ENCODE results near the gene TMEM213.
"Not testable (repeated sequence)": the region's sequence is repeated elsewhere in the genome, so short reads cannot be mapped to it uniquely, and the experiment has no call there.

The TMEM213 gene

GRCh38 chr7:138797046-138797445 lies 748 bp upstream of the TMEM213 start:
- not testable (repeated sequence) for DNase-seq (ENCODE audit: low spot score)

- no peak for DNase-seq (ENCODE audit: low spot score)
Measured at GRCh38 chr7:138798836-138799235, 1.0 kb downstream of the TMEM213 start.

DNA sequence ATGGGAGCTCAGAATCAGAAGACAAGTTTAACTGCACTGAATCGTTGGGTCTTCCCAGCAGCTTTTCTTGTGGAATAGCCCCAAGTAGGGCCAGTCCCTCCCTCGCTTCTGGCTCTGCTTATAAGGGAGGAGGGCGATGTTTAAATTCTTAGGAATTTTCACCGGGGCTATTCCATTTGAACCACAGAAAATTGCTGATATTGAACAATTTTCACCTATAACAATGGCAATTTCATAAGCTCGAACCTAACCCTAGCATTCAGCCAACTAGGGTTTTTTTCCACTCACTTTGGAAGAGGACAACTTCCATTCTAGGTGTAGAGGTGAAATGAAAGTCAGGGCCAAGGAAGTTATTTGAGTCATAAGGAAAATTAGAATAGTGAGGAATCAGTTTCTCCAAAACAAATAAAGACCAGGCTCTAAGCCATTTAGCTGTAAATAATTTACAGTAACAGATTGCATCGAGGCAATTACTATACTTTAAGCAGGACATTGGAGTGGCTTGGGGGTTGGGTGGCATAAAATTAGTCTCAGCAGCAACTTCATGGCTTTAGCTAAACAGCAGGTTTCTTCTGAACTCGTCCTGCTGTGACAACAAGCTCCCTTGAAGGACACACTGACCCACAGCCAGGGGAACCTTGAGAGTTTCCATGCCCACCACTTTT lies 1.7 kb downstream of the TMEM213 start:
- no peak for DNase-seq (ENCODE audit: low spot score)

- DNase-seq (ENCODE audit: low spot score): no peak
Measured at GRCh38 chr7:138801256-138801655, 3.5 kb downstream of the TMEM213 start.

- no peak for DNase-seq (ENCODE audit: low spot score)
Measured at GRCh38 chr7:138802706-138803105, 4.9 kb downstream of the TMEM213 start.

- no peak for DNase-seq (ENCODE audit: low spot score)
Measured at GRCh38 chr7:138804618-138805017, 6.8 kb downstream of the TMEM213 start.

DNA sequence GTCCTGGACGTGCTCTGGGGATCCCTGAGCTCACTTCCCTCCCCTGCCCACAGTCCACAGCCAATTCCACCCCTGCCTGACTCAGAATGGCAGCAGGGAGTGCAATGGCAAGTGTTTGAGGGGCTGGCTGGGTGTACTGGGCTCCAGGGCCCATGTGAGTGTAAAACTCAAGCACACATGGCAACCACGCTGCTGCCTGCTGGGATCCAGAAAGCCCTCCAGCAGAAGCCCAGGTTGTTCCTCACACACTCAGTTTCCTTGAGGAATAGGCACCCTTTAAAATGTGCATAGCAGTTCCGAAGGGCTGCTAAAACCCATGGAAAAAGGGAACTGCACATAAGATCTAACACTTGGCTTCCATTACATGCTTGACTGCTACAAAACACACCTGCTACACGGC lies 11.6 kb downstream of the TMEM213 start:
- no peak for DNase-seq (ENCODE audit: low spot score)

GRCh38 chr7:138811327-138811726 lies 13.5 kb downstream of the TMEM213 start:
- not testable (repeated sequence) for DNase-seq (ENCODE audit: low spot score)

DNA sequence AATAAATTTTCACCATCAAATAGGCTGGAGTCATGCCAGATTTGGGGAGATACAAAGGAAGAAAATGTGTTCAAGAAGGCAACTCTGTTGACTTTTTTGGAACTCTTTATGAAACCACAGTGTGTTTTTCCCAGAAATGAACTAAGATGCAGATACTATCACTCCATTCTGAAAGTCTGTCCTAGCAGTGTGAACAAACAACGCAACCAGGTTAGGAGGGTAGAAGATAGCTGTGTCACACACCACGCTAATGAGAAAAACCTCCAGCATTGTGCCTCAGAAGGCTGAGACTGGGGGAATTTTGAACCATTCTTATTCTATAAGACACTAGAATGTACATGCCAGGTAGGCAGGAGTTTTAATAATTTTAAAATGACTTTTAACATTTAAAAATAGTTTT lies 16.2 kb downstream of the TMEM213 start:
- no peak for DNase-seq (ENCODE audit: low spot score)

DNA sequence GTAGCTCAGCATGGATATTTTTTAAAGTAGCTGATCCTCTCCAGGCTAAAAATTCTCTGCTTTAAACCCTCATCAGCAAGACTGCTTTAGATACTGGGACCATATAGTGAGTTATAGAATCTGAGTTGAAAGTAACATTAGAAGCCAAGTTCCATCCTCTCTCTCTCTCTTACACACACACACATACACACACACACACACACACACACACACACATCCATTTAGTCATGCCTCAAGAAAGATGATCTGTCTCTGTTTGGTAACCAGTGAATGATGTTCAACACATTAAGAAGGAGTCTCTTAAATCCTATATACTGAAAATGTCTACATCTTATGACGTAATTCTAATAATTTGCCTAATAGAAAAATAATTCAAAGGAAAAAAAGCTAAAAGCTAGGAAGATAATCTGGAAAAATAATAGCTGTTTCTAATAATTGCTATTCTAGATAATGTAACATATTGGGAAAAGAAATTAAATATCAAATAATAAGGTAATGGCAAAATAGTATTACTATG lies 17.1 kb downstream of the TMEM213 start:
- no peak for DNase-seq (ENCODE audit: low spot score)

DNA sequence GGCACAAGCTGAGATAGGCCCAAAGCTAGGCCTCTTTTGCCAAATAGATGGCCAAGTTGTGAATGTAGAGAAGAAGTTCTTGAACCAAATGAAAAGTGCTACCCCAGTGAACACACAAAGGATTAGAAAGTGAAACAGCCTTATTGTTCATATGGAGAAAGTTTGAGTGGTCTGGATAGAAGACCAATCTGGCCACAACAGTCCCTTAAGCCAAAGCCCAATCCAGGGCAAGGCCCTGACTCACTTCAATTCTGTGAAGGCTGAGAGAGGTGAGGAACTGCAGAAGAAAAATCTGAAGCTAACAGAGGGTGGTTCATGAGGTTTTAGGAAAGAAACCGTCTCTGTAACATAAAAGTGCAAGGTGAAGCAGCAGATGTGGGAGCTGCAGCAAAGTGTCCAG lies 18.9 kb downstream of the TMEM213 start:
- no peak for DNase-seq (ENCODE audit: low spot score)

DNA sequence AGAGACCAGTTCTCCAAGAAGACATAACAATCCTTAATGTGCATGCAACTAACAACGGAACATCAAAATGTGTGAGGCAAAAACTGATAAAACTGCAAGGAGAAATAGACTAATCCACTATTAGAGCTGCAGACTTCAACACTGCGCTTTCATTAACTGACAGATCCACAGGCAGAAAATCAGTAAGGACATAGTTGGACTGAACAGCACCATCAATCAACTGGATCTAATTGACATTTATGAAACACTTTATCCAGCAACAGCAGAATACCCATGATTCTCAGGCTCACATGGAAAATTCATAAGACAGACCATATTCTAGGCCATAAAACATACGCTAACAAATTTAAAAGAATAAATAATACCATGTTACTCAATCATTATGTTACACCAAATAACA lies 21.8 kb downstream of the TMEM213 start:
- no peak for DNase-seq (ENCODE audit: low spot score)

- no peak for DNase-seq (ENCODE audit: low spot score)
Measured at GRCh38 chr7:138821912-138822311, 24.1 kb downstream of the TMEM213 start.

- no peak for DNase-seq (ENCODE audit: low spot score)
Measured at GRCh38 chr7:138822867-138823535, 25.2 kb downstream of the TMEM213 start.

GRCh38 chr7:138825049-138825721 lies 27.4 kb downstream of the TMEM213 start:
- DNase-seq (ENCODE audit: low spot score): no peak

GRCh38 chr7:138828302-138828701 lies 30.5 kb downstream of the TMEM213 start:
- no peak for DNase-seq (ENCODE audit: low spot score)

GRCh38 chr7:138829335-138829734 lies 31.5 kb downstream of the TMEM213 start:
- DNase-seq (ENCODE audit: low spot score): no peak

DNA sequence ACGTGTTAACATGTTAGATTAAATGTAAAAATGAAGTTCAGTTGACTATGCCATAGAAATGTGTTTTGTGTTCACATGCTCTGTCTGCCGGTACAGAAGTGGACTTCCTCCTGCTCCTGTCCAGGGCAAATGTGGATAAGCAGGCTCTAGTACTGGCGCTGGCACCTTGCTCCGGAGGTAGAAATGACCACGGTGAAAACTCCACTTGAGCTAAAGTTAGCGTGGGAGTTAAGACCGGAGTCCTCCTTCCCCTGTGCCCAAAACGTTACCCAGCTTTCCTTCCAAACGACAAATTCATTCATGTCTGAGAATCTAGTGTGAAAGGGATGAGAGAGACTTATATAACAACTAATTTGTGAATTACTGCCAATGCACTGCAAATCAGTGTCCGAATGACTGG lies 35.2 kb downstream of the TMEM213 start:
- DNase-seq (ENCODE audit: low spot score): no peak

- DNase-seq (ENCODE audit: low spot score): no peak
Measured at GRCh38 chr7:138833596-138833995, 35.8 kb downstream of the TMEM213 start.

GRCh38 chr7:138834583-138834982 lies 36.8 kb downstream of the TMEM213 start:
- no peak for DNase-seq (ENCODE audit: low spot score)

DNA sequence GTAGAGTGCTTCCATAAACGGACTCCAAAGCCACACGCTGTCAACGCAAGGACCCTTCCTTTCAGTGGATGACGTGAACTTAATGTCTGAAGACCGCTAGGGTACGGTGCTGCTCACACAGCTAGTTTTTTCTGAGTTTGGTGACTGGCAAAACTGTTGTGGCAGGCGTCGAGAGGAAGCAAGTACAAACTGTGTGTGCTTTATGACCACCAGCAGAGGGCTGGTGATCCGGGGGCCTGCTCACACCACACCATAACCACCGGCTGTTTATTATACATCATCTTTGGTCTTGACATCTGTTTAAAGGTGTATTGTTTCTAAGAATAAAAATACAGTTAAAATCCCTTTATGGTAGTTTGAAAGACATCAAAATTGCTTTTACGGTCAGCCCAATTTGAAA lies 37.3 kb downstream of the TMEM213 start:
- no peak for DNase-seq (ENCODE audit: low spot score)

DNA sequence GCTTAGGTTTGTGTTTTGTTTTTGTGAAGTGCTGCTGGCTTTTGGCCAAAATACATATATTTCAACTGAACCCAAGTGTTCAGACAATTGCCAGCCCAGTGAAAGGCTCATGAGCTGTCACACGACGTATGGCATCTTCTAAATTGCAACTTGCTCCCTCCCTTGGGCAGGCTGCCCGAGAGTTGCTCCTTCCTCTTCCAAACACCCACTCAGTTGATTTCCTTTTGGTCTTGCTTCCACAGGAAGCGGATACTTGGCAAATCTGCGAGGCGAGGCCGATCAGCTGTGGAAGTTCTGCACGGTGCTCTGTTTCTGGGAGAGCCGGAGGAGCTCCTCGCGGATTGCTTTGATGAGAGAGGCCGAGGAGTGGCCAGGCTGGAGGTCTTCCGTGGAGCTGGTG lies 39.8 kb downstream of the TMEM213 start:
- DNase-seq (ENCODE audit: low spot score): no peak

GRCh38 chr7:138838166-138838565 lies 40.4 kb downstream of the TMEM213 start:
- no peak for DNase-seq (ENCODE audit: low spot score)

All from HuH-7 (cell line).